ENCODE measurements around the gene NCLN.
A peak's percentile ranks its signal among the peaks of the same experiment; 100 is the strongest.

NCLN gene

DNA sequence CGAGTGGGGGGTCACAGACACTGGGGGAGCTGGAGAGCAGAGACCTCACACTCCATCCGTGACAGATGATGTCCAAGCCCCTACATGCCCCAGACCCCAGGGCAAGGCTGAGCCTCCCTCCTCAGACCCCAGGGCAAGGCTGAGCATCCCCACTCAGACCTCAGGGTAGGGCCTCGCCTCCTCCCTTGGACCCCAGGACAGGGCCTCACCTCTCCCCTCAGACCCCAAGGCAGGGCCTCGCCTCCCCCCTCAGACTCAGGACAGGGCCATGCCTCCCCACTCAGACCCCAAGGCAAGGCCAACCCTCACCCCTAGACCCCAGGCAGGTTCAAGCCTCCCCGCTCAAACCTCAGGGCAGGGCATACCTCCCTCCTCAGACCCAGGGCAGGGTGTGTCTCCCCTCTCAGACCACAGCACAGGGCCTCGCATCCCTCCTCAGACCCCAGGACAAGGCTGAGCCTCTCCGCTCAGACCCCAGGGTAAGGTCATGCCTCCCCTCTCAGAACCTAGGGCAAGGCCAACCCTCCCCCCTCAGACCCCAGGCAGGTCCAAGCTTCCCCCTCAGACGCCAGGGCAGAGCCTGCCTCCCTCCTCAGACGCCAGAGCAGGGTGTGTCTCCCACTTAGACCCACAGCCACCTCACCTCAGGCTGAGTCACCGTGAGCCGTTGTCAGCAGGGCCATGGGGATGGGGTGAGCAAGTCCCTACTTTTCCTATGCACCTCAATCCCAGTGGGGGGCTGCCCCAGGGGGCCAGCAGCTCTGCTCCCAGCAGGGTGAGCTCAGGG, 8.8 kb upstream of the NCLN start:
- no peak overlapping the region for H3K4me3 ChIP-seq (ENCODE audit: low read depth, low read length)

DNA sequence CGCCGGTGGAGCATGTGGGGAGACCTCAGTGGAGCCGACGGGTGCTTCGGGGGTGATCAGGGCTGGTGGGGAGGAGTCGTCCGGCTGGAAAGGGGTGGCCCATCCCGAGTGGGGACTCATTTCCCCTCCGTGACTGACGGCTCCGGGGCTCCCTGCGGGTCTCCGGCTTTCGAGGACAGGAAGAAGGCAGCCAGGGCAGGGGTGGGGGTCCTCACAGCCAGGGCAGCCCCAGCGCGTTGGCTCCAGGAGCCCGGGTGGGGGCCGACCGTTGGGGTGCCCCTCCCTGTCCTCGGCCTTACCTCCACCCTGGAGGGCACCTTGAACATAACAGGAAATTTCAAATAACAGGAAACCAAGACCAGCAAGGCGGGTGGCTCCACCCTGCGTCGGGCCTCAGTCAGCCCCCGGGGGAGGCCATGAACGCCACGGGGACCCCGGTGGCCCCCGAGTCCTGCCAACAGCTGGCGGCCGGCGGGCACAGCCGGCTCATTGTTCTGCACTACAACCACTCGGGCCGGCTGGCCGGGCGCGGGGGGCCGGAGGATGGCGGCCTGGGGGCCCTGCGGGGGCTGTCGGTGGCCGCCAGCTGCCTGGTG, 7.3 kb upstream of the NCLN start, which contains the start of gene S1PR4:
Gene S1PR4 (plus strand): TSS at position 393 of the 596 bp plus-strand sequence. CDS start 24 bp downstream, at position 417.
- H3K4me3 ChIP-seq (ENCODE audit: low read depth, low read length) = no peak within 1 kb of the TSS
- TF ChIP-seq, protein P1, sequence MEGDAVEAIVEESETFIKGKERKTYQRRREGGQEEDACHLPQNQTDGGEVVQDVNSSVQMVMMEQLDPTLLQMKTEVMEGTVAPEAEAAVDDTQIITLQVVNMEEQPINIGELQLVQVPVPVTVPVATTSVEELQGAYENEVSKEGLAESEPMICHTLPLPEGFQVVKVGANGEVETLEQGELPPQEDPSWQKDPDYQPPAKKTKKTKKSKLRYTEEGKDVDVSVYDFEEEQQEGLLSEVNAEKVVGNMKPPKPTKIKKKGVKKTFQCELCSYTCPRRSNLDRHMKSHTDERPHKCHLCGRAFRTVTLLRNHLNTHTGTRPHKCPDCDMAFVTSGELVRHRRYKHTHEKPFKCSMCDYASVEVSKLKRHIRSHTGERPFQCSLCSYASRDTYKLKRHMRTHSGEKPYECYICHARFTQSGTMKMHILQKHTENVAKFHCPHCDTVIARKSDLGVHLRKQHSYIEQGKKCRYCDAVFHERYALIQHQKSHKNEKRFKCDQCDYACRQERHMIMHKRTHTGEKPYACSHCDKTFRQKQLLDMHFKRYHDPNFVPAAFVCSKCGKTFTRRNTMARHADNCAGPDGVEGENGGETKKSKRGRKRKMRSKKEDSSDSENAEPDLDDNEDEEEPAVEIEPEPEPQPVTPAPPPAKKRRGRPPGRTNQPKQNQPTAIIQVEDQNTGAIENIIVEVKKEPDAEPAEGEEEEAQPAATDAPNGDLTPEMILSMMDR (IDR thresholded peaks at IDR 0.05; ENCODE audit: low read depth, low read length) = no peak

More for the DNA sequence above, 8.8 kb upstream of the NCLN start:
- TF ChIP-seq, protein P1 (IDR thresholded peaks at IDR 0.05; ENCODE audit: low read depth, low read length) = no peak

DNA sequence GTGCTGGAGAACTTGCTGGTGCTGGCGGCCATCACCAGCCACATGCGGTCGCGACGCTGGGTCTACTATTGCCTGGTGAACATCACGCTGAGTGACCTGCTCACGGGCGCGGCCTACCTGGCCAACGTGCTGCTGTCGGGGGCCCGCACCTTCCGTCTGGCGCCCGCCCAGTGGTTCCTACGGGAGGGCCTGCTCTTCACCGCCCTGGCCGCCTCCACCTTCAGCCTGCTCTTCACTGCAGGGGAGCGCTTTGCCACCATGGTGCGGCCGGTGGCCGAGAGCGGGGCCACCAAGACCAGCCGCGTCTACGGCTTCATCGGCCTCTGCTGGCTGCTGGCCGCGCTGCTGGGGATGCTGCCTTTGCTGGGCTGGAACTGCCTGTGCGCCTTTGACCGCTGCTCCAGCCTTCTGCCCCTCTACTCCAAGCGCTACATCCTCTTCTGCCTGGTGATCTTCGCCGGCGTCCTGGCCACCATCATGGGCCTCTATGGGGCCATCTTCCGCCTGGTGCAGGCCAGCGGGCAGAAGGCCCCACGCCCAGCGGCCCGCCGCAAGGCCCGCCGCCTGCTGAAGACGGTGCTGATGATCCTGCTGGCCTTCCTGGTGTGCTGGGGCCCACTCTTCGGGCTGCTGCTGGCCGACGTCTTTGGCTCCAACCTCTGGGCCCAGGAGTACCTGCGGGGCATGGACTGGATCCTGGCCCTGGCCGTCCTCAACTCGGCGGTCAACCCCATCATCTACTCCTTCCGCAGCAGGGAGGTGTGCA, 6.6 kb upstream of the NCLN start:
- TF ChIP-seq, protein P1 (IDR thresholded peaks at IDR 0.05; ENCODE audit: low read depth, low read length) = no peak
- H3K4me3 ChIP-seq (ENCODE audit: low read depth, low read length) = no peak overlapping the region

DNA sequence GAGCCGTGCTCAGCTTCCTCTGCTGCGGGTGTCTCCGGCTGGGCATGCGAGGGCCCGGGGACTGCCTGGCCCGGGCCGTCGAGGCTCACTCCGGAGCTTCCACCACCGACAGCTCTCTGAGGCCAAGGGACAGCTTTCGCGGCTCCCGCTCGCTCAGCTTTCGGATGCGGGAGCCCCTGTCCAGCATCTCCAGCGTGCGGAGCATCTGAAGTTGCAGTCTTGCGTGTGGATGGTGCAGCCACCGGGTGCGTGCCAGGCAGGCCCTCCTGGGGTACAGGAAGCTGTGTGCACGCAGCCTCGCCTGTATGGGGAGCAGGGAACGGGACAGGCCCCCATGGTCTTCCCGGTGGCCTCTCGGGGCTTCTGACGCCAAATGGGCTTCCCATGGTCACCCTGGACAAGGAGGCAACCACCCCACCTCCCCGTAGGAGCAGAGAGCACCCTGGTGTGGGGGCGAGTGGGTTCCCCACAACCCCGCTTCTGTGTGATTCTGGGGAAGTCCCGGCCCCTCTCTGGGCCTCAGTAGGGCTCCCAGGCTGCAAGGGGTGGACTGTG, 5.9 kb upstream of the NCLN start:
- no peak overlapping the region for H3K4me3 ChIP-seq (ENCODE audit: low read depth, low read length)
- TF ChIP-seq, protein P1 (IDR thresholded peaks at IDR 0.05; ENCODE audit: low read depth, low read length) = no peak

DNA sequence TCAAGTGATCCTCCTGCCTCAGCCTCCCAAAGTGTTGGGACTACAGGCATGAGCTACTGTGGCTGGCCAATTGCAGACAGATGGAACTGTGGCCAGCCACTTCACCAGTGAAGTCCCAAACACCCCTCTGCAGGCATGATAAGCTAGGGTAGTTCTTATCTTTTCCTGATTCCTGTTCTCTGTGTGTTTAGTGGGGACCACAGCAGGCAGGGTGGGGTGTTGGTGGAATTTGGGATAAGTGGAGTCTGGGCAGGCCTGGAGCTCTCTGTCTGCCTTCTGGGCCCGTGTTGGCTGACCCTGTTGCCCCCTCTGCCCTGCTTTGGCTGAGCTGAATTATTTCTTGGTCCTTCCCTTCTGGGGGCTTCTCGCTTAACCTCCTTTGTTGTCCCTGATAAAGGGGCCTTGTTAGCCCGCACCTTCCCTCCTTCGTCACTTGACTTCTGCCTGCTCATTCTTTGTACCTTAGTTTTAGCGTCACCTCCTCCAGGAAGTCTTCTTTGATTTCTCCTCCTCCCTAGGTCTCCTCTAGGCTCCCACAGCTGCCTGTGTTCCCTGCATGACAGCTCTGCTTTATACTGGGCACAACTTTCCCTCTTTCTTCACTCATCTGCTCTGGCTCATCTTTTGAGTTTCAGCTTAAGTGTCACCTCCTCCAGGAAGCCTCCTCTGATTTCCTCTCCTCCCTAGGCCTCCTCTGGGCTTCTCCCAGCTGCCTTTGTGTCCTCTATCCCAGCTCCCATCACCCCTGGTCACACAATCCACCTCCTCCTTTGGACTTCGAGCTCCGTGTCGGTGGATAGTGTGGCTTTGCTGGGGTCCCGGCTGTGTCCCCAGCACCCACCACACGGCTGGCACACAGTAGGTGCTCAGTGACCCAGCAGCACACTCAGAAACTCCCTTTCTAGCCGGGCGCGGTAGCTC, 1.7 kb upstream of the NCLN start:
- TF ChIP-seq, protein P1 (IDR thresholded peaks at IDR 0.05; ENCODE audit: low read depth, low read length) = no peak
- no peak overlapping the region for H3K4me3 ChIP-seq (ENCODE audit: low read depth, low read length)

DNA sequence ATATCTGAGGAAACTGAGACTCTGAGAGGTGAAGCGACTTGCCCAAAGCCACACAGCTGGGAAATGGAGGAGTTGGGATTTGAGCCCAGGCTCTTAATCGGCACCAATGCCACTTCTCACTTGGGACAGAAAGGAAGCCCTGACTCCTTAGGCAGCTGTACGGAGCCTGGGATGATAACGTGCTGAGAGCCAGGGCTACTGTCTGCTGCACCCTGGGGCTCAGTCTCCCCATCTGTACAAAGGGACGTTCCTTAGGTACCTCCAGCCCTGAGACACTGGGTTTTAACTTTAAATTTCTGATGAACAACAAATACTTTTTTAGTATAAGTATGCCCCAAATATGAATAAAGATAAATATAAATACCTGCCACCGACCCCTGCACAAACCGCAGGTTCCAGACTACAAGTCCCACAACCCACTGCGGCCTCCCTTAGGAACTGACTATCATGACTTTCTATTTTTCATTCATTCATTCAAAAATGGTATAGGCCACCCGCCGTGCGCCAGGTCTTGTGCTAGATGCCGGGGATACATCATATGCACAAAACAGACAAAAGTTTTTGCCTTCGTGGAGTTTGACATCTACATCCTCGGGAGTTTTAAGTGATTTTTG, 776 bp upstream of the NCLN start:
- H3K4me3 ChIP-seq (ENCODE audit: low read depth, low read length) = peak overlapping the region; percentile 86

More for the DNA sequence above, 776 bp upstream of the NCLN start:
- TF ChIP-seq, protein P1 (IDR thresholded peaks at IDR 0.05; ENCODE audit: low read depth, low read length) = no peak
